ENCODE results near the gene PGP. TPM values are rescaled to one million over a fixed set of nuclear protein-coding genes. Genes with fewer than 3 reads are reported as not detected.

The PGP gene
- total RNA-seq, 4 donors from 2014 or later: 13.1 to 27.0 (median 23.2) TPM

- Histone ChIP-seq H3K27me3 (peaks cover 0 to 46% of the 10 kb centered on the region in 2 donors), H3K4me3 (peak within 1 kb of the TSS in 3 of 4 donors; percentile 15 to 55 (median 17)), H3K36me3 (no peaks in the 10 kb centered on the region), H3K9me3 (no peaks in the 10 kb centered on the region), H3K27ac (peak within 1 kb of the TSS in 1 of 4 donors; percentile 4), H3K4me1 (peaks cover 0 to 29% (median 9%) of the 10 kb centered on the region in 4 donors)
- TF ChIP-seq CTCF (IDR thresholded peaks at IDR 0.05): no peak
- no peak for DNase-seq (ENCODE audit: low spot score in 2 of 2)
- 5% methylated on average over 15 of the region's 129 CpGs; no CpG with 5 or more reads in 1 of the 2 donors for WGBS, 2 donors
These were observed 18.3 kb downstream of the PGP start, which contains the start of gene CASKIN1 for GRCh38 chr16:2196162-2196980. Gene CASKIN1 (minus strand): TSS chr16:2196605. CDS start chr16:2196432, 173 bp downstream.

GRCh38 chr16:2195322-2196161 is 19.1 kb downstream of the PGP start:
- Histone ChIP-seq H3K4me3 (peak overlapping the region in 2 of 4 donors; percentile 17 to 55), H3K9me3 (no peaks in the 10 kb centered on the region), H3K4me1 (peaks cover 0 to 37% (median 13%) of the 10 kb centered on the region in 4 donors), H3K27ac (peak overlapping the region in 1 of 4 donors; percentile 4), H3K27me3 (peaks cover 0 to 46% of the 10 kb centered on the region in 2 donors), H3K36me3 (no peaks in the 10 kb centered on the region)
- WGBS, 2 donors: 11 to 16% methylated on average over 20 to 34 of the region's 49 CpGs
- no peak for DNase-seq (ENCODE audit: low spot score in 2 of 2)
- TF ChIP-seq POLR2A (IDR thresholded peaks at IDR 0.05) (no peak), EP300 (IDR thresholded peaks at IDR 0.05) (no peak), CTCF (IDR thresholded peaks at IDR 0.05) (no peak)

GRCh38 chr16:2194852-2195321 is 19.8 kb downstream of the PGP start:
- H3K36me3 ChIP-seq: no peaks in the 10 kb centered on the region
- peaks cover 0 to 37% (median 13%) of the 10 kb centered on the region in 4 donors for H3K4me1 ChIP-seq
- TF ChIP-seq CTCF (IDR thresholded peaks at IDR 0.05): peak in 2 of 5 experiments; percentile 19 to 39
- no peak for TF ChIP-seq POLR2A (IDR thresholded peaks at IDR 0.05)
- DNase-seq (ENCODE audit: low spot score in 2 of 2): no peak
- no peak overlapping the region for H3K4me3 ChIP-seq
- H3K27ac ChIP-seq: no peak overlapping the region
- WGBS, 2 donors: 15 to 61% methylated on average over 4 to 9 of the region's 10 CpGs
- H3K27me3 ChIP-seq: peaks cover 0 to 46% of the 10 kb centered on the region in 2 donors
- no peaks in the 10 kb centered on the region for H3K9me3 ChIP-seq

- no peak for DNase-seq (ENCODE audit: low spot score in 2 of 2)
- Histone ChIP-seq H3K36me3 (no peaks in the 10 kb centered on the region), H3K27ac (no peak overlapping the region), H3K27me3 (peaks cover 0 to 45% of the 10 kb centered on the region in 2 donors), H3K4me1 (peaks cover 0 to 37% (median 13%) of the 10 kb centered on the region in 4 donors), H3K4me3 (no peak overlapping the region), H3K9me3 (no peaks in the 10 kb centered on the region)
- 66 to 73% methylated on average over 13 to 14 of the region's 16 CpGs for WGBS, 2 donors
- TF ChIP-seq EP300 (IDR thresholded peaks at IDR 0.05): no peak
- TF ChIP-seq POLR2A (IDR thresholded peaks at IDR 0.05): no peak
- no peak for TF ChIP-seq CTCF (IDR thresholded peaks at IDR 0.05)
These were observed 20.3 kb downstream of the PGP start for GRCh38 chr16:2194166-2194834.
